Hepatocyte (in vitro differentiated cells): ENCODE measurements around the gene CYB5R2. TPM values are rescaled to one million over a fixed set of nuclear protein-coding genes. Genes with fewer than 3 reads are reported as not detected.

ENCODE experiments used
- DNase-seq: peaks from one replicate; pipeline ENCODE4 v3.0.0-alpha.2; 2016; ENCODE audit warnings: low spot score
- H2AFZ ChIP-seq: fragments of 200-600 bp; sonication (generic); 2 replicates; pipeline ENCODE4 v1.6.0; 2016; ENCODE audit warnings: antibody characterized with exemption, mild to moderate bottlenecking
- H3K27ac ChIP-seq: fragments of 200-600 bp; sonication (generic); 2 replicates; pipeline ENCODE4 v1.5.1; 2016; ENCODE audit warnings: mild to moderate bottlenecking
- H3K27me3 ChIP-seq: fragments of 200-600 bp; sonication (generic); 2 replicates; pipeline ENCODE4 v1.6.1; 2016
- H3K36me3 ChIP-seq: fragments of 200-600 bp; sonication (generic); replicated peaks from 2 replicates; pipeline ENCODE4 v1.5.1; 2016; ENCODE audit warnings: low read depth; ENCODE audit not compliant: insufficient read depth
- H3K4me1 ChIP-seq: fragments of 200-600 bp; sonication (generic); 2 replicates; pipeline ENCODE4 v1.5.1; 2016; ENCODE audit warnings: mild to moderate bottlenecking, moderate library complexity; ENCODE audit not compliant: insufficient read depth
- H3K4me2 ChIP-seq: fragments of 200-600 bp; sonication (generic); 2 replicates; pipeline ENCODE4 v1.6.0; 2016
- H3K4me3 ChIP-seq: fragments of 200-600 bp; sonication (generic); 2 replicates; pipeline ENCODE4 v1.5.1; 2016; ENCODE audit warnings: mild to moderate bottlenecking
- H3K79me2 ChIP-seq: fragments of 200-600 bp; sonication (generic); 2 replicates; pipeline ENCODE4 v1.6.0; 2017; ENCODE audit warnings: mild to moderate bottlenecking
- H3K9me2 ChIP-seq: fragments of 200-600 bp; sonication (generic); replicated peaks from 2 replicates; pipeline ENCODE4 v1.6.0; 2017; ENCODE audit warnings: mild to moderate bottlenecking; ENCODE audit not compliant: insufficient read depth
- H3K9me3 ChIP-seq: fragments of 200-600 bp; sonication (generic); 2 replicates; pipeline ENCODE4 v1.5.1; 2016; ENCODE audit warnings: low read depth, mild to moderate bottlenecking
- H4K20me1 ChIP-seq: fragments of 200-600 bp; sonication (generic); 2 replicates; pipeline ENCODE4 v1.6.0; 2016; ENCODE audit warnings: mild to moderate bottlenecking; ENCODE audit not compliant: insufficient read depth, poor library complexity, severe bottlenecking
- CTCF ChIP-seq: fragments of 200-600 bp; sonication (generic); IDR thresholded peaks from 2 replicates; pipeline ENCODE4 v1.5.1; 2016; ENCODE audit warnings: antibody characterized with exemption, mild to moderate bottlenecking; ENCODE audit not compliant: poor library complexity
- EZH2 ChIP-seq: fragments of 200-600 bp; sonication (generic); IDR thresholded peaks from 2 replicates; pipeline ENCODE4 v1.6.1; 2016; ENCODE audit warnings: antibody characterized with exemption, mild to moderate bottlenecking, borderline replicate concordance
- EZH2phosphoT487 ChIP-seq: fragments of 200-600 bp; sonication (generic); IDR thresholded peaks from one replicate; pipeline ENCODE4 v1.6.1; 2018; ENCODE audit warnings: antibody characterized with exemption, mild to moderate bottlenecking, low read depth, moderate library complexity; ENCODE audit not compliant: unreplicated experiment, severe bottlenecking
- WGBS: methylation state at CpG from one replicate; pipeline ENCODE4 v1.1.6; 2016; ENCODE audit warnings: low lambda C conversion rate; ENCODE audit errors: missing lambda C conversion rate; 5-methylcytosine and 5-hydroxymethylcytosine counted together
- polyA plus RNA-seq: library from polyadenylated mRNA; unstranded; fragments of >200 nt; fragmentation: Nextera tagmentation; extraction: Ambion mirVana; gene quantifications from 2 replicates; pipeline ENCODE4 v1.2.1, GENCODE V29; 2016
- total RNA-seq: library from RNA; depleted of rRNA; stranded (reverse); fragments of >200 nt; gene quantifications from 2 replicates; pipeline ENCODE4 v1.2.3, GENCODE V29; 2014

CYB5R2 gene
- total and polyA plus RNA-seq, 2 experiments from 2014 or later: 19.9 to 38.5 TPM

GRCh38 chr11:7628660-7629059 lies 44.6 kb downstream of the CYB5R2 start:
- Histone ChIP-seq H3K9me2 (no peaks in the 10 kb centered on the region), H3K4me1 (peaks cover 5% of the 10 kb centered on the region), H3K9me3 (no peaks in the 10 kb centered on the region), H2AFZ (no peak overlapping the region), H3K27ac (no peak overlapping the region), H3K4me2 (no peak overlapping the region), H3K4me3 (no peak overlapping the region), H4K20me1 (no peaks in the 10 kb centered on the region), H3K79me2 (no peaks in the 10 kb centered on the region), H3K36me3 (no peaks in the 10 kb centered on the region), H3K27me3 (no peaks in the 10 kb centered on the region)
- TF ChIP-seq CTCF (no peak), EZH2phosphoT487 (no peak), EZH2 (no peak)
- DNase-seq: no peak
- WGBS: 90% methylated on average over 3 of the region's 3 CpGs

GRCh38 chr11:7622721-7623120 lies 50.6 kb downstream of the CYB5R2 start:
- Histone ChIP-seq H3K36me3 (no peaks in the 10 kb centered on the region), H2AFZ (no peak overlapping the region), H3K4me2 (no peak overlapping the region), H4K20me1 (no peaks in the 10 kb centered on the region), H3K27ac (no peak overlapping the region), H3K79me2 (peaks cover 16% of the 10 kb centered on the region), H3K9me3 (no peaks in the 10 kb centered on the region), H3K27me3 (no peaks in the 10 kb centered on the region), H3K4me3 (no peak overlapping the region), H3K9me2 (no peaks in the 10 kb centered on the region), H3K4me1 (no peaks in the 10 kb centered on the region)
- WGBS: 77% methylated on average over 2 of the region's 2 CpGs
- DNase-seq: no peak
- no peak for TF ChIP-seq CTCF
- TF ChIP-seq EZH2phosphoT487: no peak
- no peak for TF ChIP-seq EZH2

GRCh38 chr11:7621554-7621953 lies 51.7 kb downstream of the CYB5R2 start:
- Histone ChIP-seq H3K27me3 (no peaks in the 10 kb centered on the region), H3K4me2 (no peak overlapping the region), H3K9me3 (no peaks in the 10 kb centered on the region), H3K4me1 (no peaks in the 10 kb centered on the region), H3K27ac (no peak overlapping the region), H3K4me3 (no peak overlapping the region), H4K20me1 (no peaks in the 10 kb centered on the region), H3K79me2 (peaks cover 26% of the 10 kb centered on the region), H2AFZ (no peak overlapping the region), H3K9me2 (no peaks in the 10 kb centered on the region), H3K36me3 (no peaks in the 10 kb centered on the region)
- no peak for TF ChIP-seq CTCF
- no peak for TF ChIP-seq EZH2
- TF ChIP-seq EZH2phosphoT487: no peak
- no peak for DNase-seq
- 24% methylated on average over 1 of the region's 1 CpG for WGBS

- H3K4me2 ChIP-seq: no peak overlapping the region
Measured at GRCh38 chr11:7621090-7621489, 52.2 kb downstream of the CYB5R2 start.

More at GRCh38 chr11:7621090-7621489, 52.2 kb downstream of the CYB5R2 start:
- Histone ChIP-seq H3K9me2 (no peaks in the 10 kb centered on the region), H3K36me3 (no peaks in the 10 kb centered on the region), H4K20me1 (no peaks in the 10 kb centered on the region), H2AFZ (no peak overlapping the region), H3K79me2 (peaks cover 30% of the 10 kb centered on the region), H3K4me1 (no peaks in the 10 kb centered on the region), H3K27ac (no peak overlapping the region), H3K4me3 (no peak overlapping the region), H3K27me3 (no peaks in the 10 kb centered on the region), H3K9me3 (no peaks in the 10 kb centered on the region)
- no peak for DNase-seq
- 86% methylated on average over 3 of the region's 3 CpGs for WGBS
- TF ChIP-seq CTCF (no peak), EZH2 (no peak), EZH2phosphoT487 (no peak)
